T-cell (primary cell): ENCODE results near the gene KDM5C. TPM values are rescaled to one million over a fixed set of nuclear protein-coding genes. Genes with fewer than 3 reads are reported as not detected.

Experiments used
- ATAC-seq, 4 experiments: fragments of 200-7000 bp in 3 of 4; fragments of 150-1000 bp in 1 of 4; cut with Tn5 transposase; replicated peaks in 1 of 4; 1 replicate in 3 of 4; 2 replicates in 1 of 4; pipeline ENCODE4 v1.10.0; 2021; ENCODE audit warnings: moderate library complexity in 3 of 4, mild to moderate bottlenecking in 2 of 4, moderate number of reproducible peaks in 1 of 4
- CTCF ChIA-PET, 2 donors: fragments of 300-600 bp; sonication (Branson Sonifier 250); formaldehyde crosslinking; loops; one replicate each; lab custom pipeline; 2022; ENCODE audit warnings: antibody characterized with exemption in 2 of 2; lab: Charles Lee
- POLR2A ChIA-PET, 2 donors: fragments of 300-600 bp; sonication (Branson Sonifier 250); formaldehyde crosslinking; loops; one replicate each; lab custom pipeline; 2022; ENCODE audit warnings: antibody characterized with exemption in 2 of 2; lab: Charles Lee
- DNase-seq, 35 experiments: peaks; one replicate each; pipeline versions ENCODE4 v3.0.0 to v3.0.0-alpha.2; 2013 to 2023
- H3K27ac ChIP-seq: one replicate; pipeline ENCODE4 v1.5.1; 2013; ENCODE audit warnings: low read length
- H3K27me3 ChIP-seq, 2 experiments: replicated peaks in 1 of 2; 1 replicate in 1 of 2; 2 replicates in 1 of 2; pipeline versions ENCODE4 v1.6.1 to v1.7.0; 2013; ENCODE audit warnings: low read length in 1 of 2, mixed read lengths in 1 of 2; ENCODE audit not compliant: control insufficient read depth in 2 of 2, insufficient read depth in 2 of 2; ENCODE audit errors: extremely low read depth in 1 of 2
- H3K36me3 ChIP-seq, 2 donors: 1 replicate in 1 of 2; 2 replicates in 1 of 2; pipeline versions ENCODE4 v1.6.1 to v1.7.0; 2013; ENCODE audit warnings: low read length in 1 of 2; ENCODE audit not compliant: control insufficient read depth in 2 of 2, insufficient read depth in 1 of 2; ENCODE audit errors: extremely low read depth in 1 of 2
- H3K4me1 ChIP-seq, 2 experiments: 1 replicate in 1 of 2; 2 replicates in 1 of 2; pipeline versions ENCODE4 v1.6.1 to v1.7.0; 2013; ENCODE audit warnings: low read length in 2 of 2, mixed read lengths in 1 of 2; ENCODE audit not compliant: insufficient read depth in 2 of 2, control insufficient read depth in 1 of 2; ENCODE audit errors: extremely low read depth in 1 of 2
- H3K4me3 ChIP-seq, 2 donors: 1 replicate in 1 of 2; 2 replicates in 1 of 2; pipeline versions ENCODE4 v1.5.1 to v1.7.0; 2013; ENCODE audit warnings: mild to moderate bottlenecking in 2 of 2, low read length in 1 of 2, moderate library complexity in 1 of 2; ENCODE audit not compliant: control insufficient read depth in 1 of 2; ENCODE audit errors: extremely low read depth in 1 of 2
- H3K9me3 ChIP-seq: 2 replicates; pipeline ENCODE4 v1.7.0; 2013
- H3K27ac Mint-ChIP-seq, 2 donors: one replicate each; pipeline ENCODE4 v1.8.0; 2020 to 2021; ENCODE audit warnings: mild to moderate bottlenecking in 2 of 2, mixed read lengths in 2 of 2
- H3K27me3 Mint-ChIP-seq, 2 donors: one replicate each; pipeline ENCODE4 v1.8.0; 2021 to 2022; ENCODE audit warnings: mixed read lengths in 2 of 2
- H3K36me3 Mint-ChIP-seq: one replicate; pipeline ENCODE4 v1.8.0; 2021; ENCODE audit warnings: mixed read lengths
- H3K4me1 Mint-ChIP-seq, 3 donors: one replicate each; pipeline ENCODE4 v1.8.0; 2020 to 2022; ENCODE audit warnings: mixed read lengths in 3 of 3, mild to moderate bottlenecking in 1 of 3
- H3K4me3 Mint-ChIP-seq, 3 donors: one replicate each; pipeline ENCODE4 v1.8.0; 2020 to 2022; ENCODE audit warnings: mild to moderate bottlenecking in 3 of 3, mixed read lengths in 3 of 3, moderate library complexity in 3 of 3
- H3K9me3 Mint-ChIP-seq, 3 donors: one replicate each; pipeline ENCODE4 v1.8.0; 2020 to 2022; ENCODE audit warnings: mixed read lengths in 3 of 3
- WGBS: methylation state at CpG from one replicate; pipeline ENCODE4 v1.1.5; 2013; ENCODE audit warnings: missing lambda C conversion rate; ENCODE audit not compliant: insufficient coverage; 5-methylcytosine and 5-hydroxymethylcytosine counted together
- total RNA-seq, 35 experiments: library from RNA in 6 of 35; stranded (reverse) in 6 of 35; fragments of 120-200 nt in 1 of 35; gene quantifications; one replicate each; pipeline versions ENCODE4 v1.2.1 to v1.2.4 and lab custom pipeline; 2013 to 2026

KDM5C gene
- total RNA-seq, 5 donors from 2014 or later (not counting 1 experiment from before 2014, with no cell fraction given), result 130 to 329 (median 197) TPM

- H3K4me3 ChIP-seq, result no peak overlapping the region
- DNase-seq (no peak), ATAC-seq (no peak)
- CTCF ChIA-PET, result interaction anchor here in 1 of 2 donors (0.7 kb wide), 1 partner anchor 19 kb away, joined by 4 read pairs; no protein-coding TSS in a partner anchor
- H3K27ac Mint-ChIP-seq, result no peak overlapping the region
- no peaks in the 10 kb centered on the region for H3K36me3 Mint-ChIP-seq
- H3K9me3 Mint-ChIP-seq, result no peaks in the 10 kb centered on the region
- no peaks in the 10 kb centered on the region for H3K27me3 ChIP-seq
- no peak overlapping the region for H3K4me3 Mint-ChIP-seq
- H3K27me3 Mint-ChIP-seq, result peaks cover 0 to 16% of the 10 kb centered on the region in 2 donors
- H3K4me1 ChIP-seq, result peaks cover 0 to 26% of the 10 kb centered on the region in 2 experiments
- H3K27ac ChIP-seq, result no peak overlapping the region
- no peaks in the 10 kb centered on the region for H3K36me3 ChIP-seq
- no peaks in the 10 kb centered on the region for H3K9me3 ChIP-seq
- 80% methylated on average over 1 of the region's 8 CpGs for WGBS
- POLR2A ChIA-PET, result no interaction called here
- H3K4me1 Mint-ChIP-seq, result peaks cover 25 to 32% (median 26%) of the 10 kb centered on the region in 3 donors
Observed at GRCh38 chrX:53265771-53266574, 41.0 kb upstream of the KDM5C start.

GRCh38 chrX:53263597-53264094 is 38.6 kb upstream of the KDM5C start:
- Histone ChIP-seq H3K36me3 (no peaks in the 10 kb centered on the region), H3K4me3 (no peak overlapping the region), H3K4me1 (peaks cover 0 to 27% of the 10 kb centered on the region in 2 experiments), H3K9me3 (no peaks in the 10 kb centered on the region), H3K27ac (no peak overlapping the region), H3K27me3 (no peaks in the 10 kb centered on the region)
- Mint-ChIP-seq H3K27ac (no peak overlapping the region), H3K4me3 (no peak overlapping the region), H3K9me3 (no peaks in the 10 kb centered on the region), H3K27me3 (peaks cover 0 to 16% of the 10 kb centered on the region in 2 donors), H3K4me1 (peaks cover 25 to 35% (median 26%) of the 10 kb centered on the region in 3 donors), H3K36me3 (no peaks in the 10 kb centered on the region)
- no peak for DNase-seq
- 0% methylated on average over 2 of the region's 11 CpGs for WGBS
- peak in 1 of 4 experiments; percentile 46 for ATAC-seq
- ChIA-PET POLR2A (no interaction called here), CTCF (interaction anchor here in 1 of 2 donors (1.3 kb wide), 1 partner anchor 20 kb away, joined by 4 read pairs; no protein-coding TSS in a partner anchor)

- H3K36me3 ChIP-seq, result no peaks in the 10 kb centered on the region
- POLR2A ChIA-PET, result no interaction called here
- no peak overlapping the region for H3K27ac ChIP-seq
- no peak overlapping the region for H3K4me3 ChIP-seq
- peaks cover 0 to 27% of the 10 kb centered on the region in 2 experiments for H3K4me1 ChIP-seq
- peaks cover 25 to 35% (median 26%) of the 10 kb centered on the region in 3 donors for H3K4me1 Mint-ChIP-seq
- WGBS, result no CpG with 5 or more reads among the region's 8 CpGs
- H3K9me3 Mint-ChIP-seq, result no peaks in the 10 kb centered on the region
- H3K9me3 ChIP-seq, result no peaks in the 10 kb centered on the region
- H3K27me3 Mint-ChIP-seq, result peaks cover 0 to 16% of the 10 kb centered on the region in 2 donors
- no peak overlapping the region for H3K27ac Mint-ChIP-seq
- H3K4me3 Mint-ChIP-seq, result no peak overlapping the region
- H3K27me3 ChIP-seq, result no peaks in the 10 kb centered on the region
- H3K36me3 Mint-ChIP-seq, result no peaks in the 10 kb centered on the region
- CTCF ChIA-PET, result interaction anchor here in 1 of 2 donors (1.3 kb wide), 1 partner anchor 20 kb away, joined by 4 read pairs; no protein-coding TSS in a partner anchor
- ATAC-seq (peak in 1 of 4 experiments; percentile 55), DNase-seq (no peak)
Observed at GRCh38 chrX:53262918-53263394, 37.9 kb upstream of the KDM5C start.

GRCh38 chrX:53262189-53262917 is 37.3 kb upstream of the KDM5C start:
- H3K27ac ChIP-seq, result no peak overlapping the region
- POLR2A ChIA-PET, result no interaction called here
- no peaks in the 10 kb centered on the region for H3K9me3 ChIP-seq
- CTCF ChIA-PET, result interaction anchor here in 1 of 2 donors (1.3 kb wide), 1 partner anchor 21 kb away, joined by 4 read pairs; no protein-coding TSS in a partner anchor
- no peaks in the 10 kb centered on the region for H3K27me3 ChIP-seq
- peaks cover 25 to 35% (median 26%) of the 10 kb centered on the region in 3 donors for H3K4me1 Mint-ChIP-seq
- H3K27ac Mint-ChIP-seq, result no peak overlapping the region
- H3K36me3 ChIP-seq, result no peaks in the 10 kb centered on the region
- H3K4me3 Mint-ChIP-seq, result no peak overlapping the region
- H3K36me3 Mint-ChIP-seq, result no peaks in the 10 kb centered on the region
- DNase-seq (no peak), ATAC-seq (no peak)
- no CpG with 5 or more reads among the region's 7 CpGs for WGBS
- H3K4me1 ChIP-seq, result peaks cover 0 to 27% of the 10 kb centered on the region in 2 experiments
- H3K4me3 ChIP-seq, result no peak overlapping the region
- H3K27me3 Mint-ChIP-seq, result peaks cover 0 to 21% of the 10 kb centered on the region in 2 donors
- no peaks in the 10 kb centered on the region for H3K9me3 Mint-ChIP-seq

- peak overlapping the region in 1 of 2 donors; percentile 3 for H3K27ac Mint-ChIP-seq
- Histone ChIP-seq H3K27ac (no peak overlapping the region), H3K27me3 (no peaks in the 10 kb centered on the region), H3K4me1 (peaks cover 0 to 27% of the 10 kb centered on the region in 2 experiments), H3K36me3 (no peaks in the 10 kb centered on the region), H3K4me3 (no peak overlapping the region), H3K9me3 (no peaks in the 10 kb centered on the region)
- DNase-seq, result peak in 5 of 35 experiments; percentile 3 to 19 (median 7)
- no peaks in the 10 kb centered on the region for H3K9me3 Mint-ChIP-seq
- WGBS, result 17% methylated on average over 1 of the region's 7 CpGs
- peaks cover 25 to 35% (median 26%) of the 10 kb centered on the region in 3 donors for H3K4me1 Mint-ChIP-seq
- no peaks in the 10 kb centered on the region for H3K36me3 Mint-ChIP-seq
- peak; percentile 37 to 59 (median 48) for ATAC-seq
- H3K4me3 Mint-ChIP-seq, result no peak overlapping the region
- H3K27me3 Mint-ChIP-seq, result peaks cover 0 to 22% of the 10 kb centered on the region in 2 donors
- CTCF ChIA-PET, result no interaction called here
- POLR2A ChIA-PET, result no interaction called here
Observed at GRCh38 chrX:53261355-53261972, 36.5 kb upstream of the KDM5C start.
